Activated CD4-positive, alpha-beta memory T cell treated with anti-CD3 and anti-CD28 coated beads, Interleukin-2, amount 10 ng/mL, durations not matched to agents 7 days and 5 days (primary cell): Measurements from ENCODE around the gene DTNBP1. TPM values are rescaled to one million over a fixed set of nuclear protein-coding genes. Genes with fewer than 3 reads are reported as not detected.

Experiments used
- CTCF ChIA-PET: fragments of 350-600 bp; sonication (Branson Sonifier 250); formaldehyde crosslinking; loops from one replicate; lab custom pipeline; 2021; ENCODE audit warnings: antibody characterized with exemption, inconsistent platforms; lab: Charles Lee
- POLR2A ChIA-PET: fragments of 350-600 bp; sonication (Branson Sonifier 250); formaldehyde crosslinking; loops from one replicate; lab custom pipeline; 2021; ENCODE audit warnings: antibody characterized with exemption; lab: Charles Lee
- DNase-seq: peaks from one replicate; pipeline ENCODE4 v3.0.0-alpha.2; 2020
- H3K27ac Mint-ChIP-seq: one replicate; pipeline ENCODE4 v1.8.0; 2021; ENCODE audit warnings: mild to moderate bottlenecking, mixed read lengths
- H3K27me3 Mint-ChIP-seq: one replicate; pipeline ENCODE4 v1.8.0; 2021; ENCODE audit warnings: mixed read lengths
- H3K36me3 Mint-ChIP-seq: one replicate; pipeline ENCODE4 v1.8.0; 2021; ENCODE audit warnings: low read depth, mixed read lengths
- H3K4me1 Mint-ChIP-seq: one replicate; pipeline ENCODE4 v1.8.0; 2021; ENCODE audit warnings: mixed read lengths
- H3K4me3 Mint-ChIP-seq: one replicate; pipeline ENCODE4 v1.8.0; 2021; ENCODE audit warnings: mild to moderate bottlenecking, mixed read lengths
- H3K9me3 Mint-ChIP-seq: one replicate; pipeline ENCODE4 v1.8.0; 2021; ENCODE audit warnings: mixed read lengths
- total RNA-seq, 2 experiments: library from RNA; stranded (reverse); gene quantifications; one replicate each; pipeline ENCODE4 v1.2.3, GENCODE V29; 2021

Gene DTNBP1
- total RNA-seq, 2 experiments from 2014 or later, result 26.5 to 27.9 TPM

DNA sequence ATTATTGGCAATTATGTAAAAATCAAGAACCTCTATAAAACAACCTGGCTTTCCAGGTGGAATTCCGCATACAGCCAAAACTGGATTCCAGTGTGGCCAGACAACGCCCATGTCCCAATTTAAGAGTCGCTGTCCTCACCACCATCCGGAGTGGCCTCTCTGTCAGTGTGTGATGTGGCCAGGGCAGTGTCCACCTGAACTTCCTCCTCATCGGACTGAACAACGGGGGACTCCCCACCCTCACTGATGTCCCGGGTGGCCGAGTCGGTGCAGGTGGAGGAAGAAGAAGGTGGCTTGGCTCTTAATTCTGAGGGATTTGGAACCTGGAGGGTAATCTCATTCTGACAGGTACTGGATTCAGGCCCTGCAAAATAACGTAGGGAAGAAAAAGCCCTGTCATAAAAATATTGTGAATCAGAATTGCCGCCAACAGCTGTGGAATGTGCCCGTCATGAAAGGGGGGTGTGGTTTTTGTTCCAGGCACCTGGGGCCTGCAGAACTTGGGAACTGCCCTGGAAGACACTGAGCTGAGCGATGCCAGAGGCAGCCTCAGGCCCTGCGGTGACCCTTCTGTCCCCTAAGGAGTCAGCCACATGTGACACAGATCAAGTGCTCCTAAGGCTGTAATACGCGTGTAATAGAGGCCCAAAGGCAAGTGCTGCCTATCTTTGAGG, 139.8 kb downstream of the DTNBP1 start:
- peaks cover 71% of the 10 kb centered on the region for H3K36me3 Mint-ChIP-seq

GRCh38 chr6:15522427-15522826, 140.4 kb downstream of the DTNBP1 start:
- ChIA-PET POLR2A (no interaction called here), CTCF (no interaction called here)
- DNase-seq, result no peak
- H3K27ac Mint-ChIP-seq, result no peak overlapping the region
- no peak overlapping the region for H3K4me3 Mint-ChIP-seq
- peaks cover 70% of the 10 kb centered on the region for H3K36me3 Mint-ChIP-seq
- peaks cover 16% of the 10 kb centered on the region for H3K4me1 Mint-ChIP-seq
- no peaks in the 10 kb centered on the region for H3K27me3 Mint-ChIP-seq
- no peaks in the 10 kb centered on the region for H3K9me3 Mint-ChIP-seq

More for the DNA sequence above, 139.8 kb downstream of the DTNBP1 start:
- Mint-ChIP-seq H3K4me3 (no peak overlapping the region), H3K9me3 (no peaks in the 10 kb centered on the region), H3K27ac (no peak overlapping the region), H3K27me3 (no peaks in the 10 kb centered on the region), H3K4me1 (peaks cover 16% of the 10 kb centered on the region)
- POLR2A ChIA-PET, result no interaction called here
- CTCF ChIA-PET, result no interaction called here
- no peak for DNase-seq

GRCh38 chr6:15522026-15522425, 140.8 kb downstream of the DTNBP1 start:
- Mint-ChIP-seq H3K4me3 (no peak overlapping the region), H3K9me3 (no peaks in the 10 kb centered on the region), H3K36me3 (peaks cover 71% of the 10 kb centered on the region), H3K27me3 (no peaks in the 10 kb centered on the region), H3K27ac (no peak overlapping the region), H3K4me1 (peaks cover 16% of the 10 kb centered on the region)
- no peak for DNase-seq
- CTCF ChIA-PET, result interaction anchor here (1.0 kb wide), 1 partner anchor 103 kb away, joined by 3 read pairs; no protein-coding TSS in a partner anchor
- POLR2A ChIA-PET, result no interaction called here

GRCh38 chr6:15521582-15521981, 141.2 kb downstream of the DTNBP1 start:
- POLR2A ChIA-PET, result no interaction called here

DNA sequence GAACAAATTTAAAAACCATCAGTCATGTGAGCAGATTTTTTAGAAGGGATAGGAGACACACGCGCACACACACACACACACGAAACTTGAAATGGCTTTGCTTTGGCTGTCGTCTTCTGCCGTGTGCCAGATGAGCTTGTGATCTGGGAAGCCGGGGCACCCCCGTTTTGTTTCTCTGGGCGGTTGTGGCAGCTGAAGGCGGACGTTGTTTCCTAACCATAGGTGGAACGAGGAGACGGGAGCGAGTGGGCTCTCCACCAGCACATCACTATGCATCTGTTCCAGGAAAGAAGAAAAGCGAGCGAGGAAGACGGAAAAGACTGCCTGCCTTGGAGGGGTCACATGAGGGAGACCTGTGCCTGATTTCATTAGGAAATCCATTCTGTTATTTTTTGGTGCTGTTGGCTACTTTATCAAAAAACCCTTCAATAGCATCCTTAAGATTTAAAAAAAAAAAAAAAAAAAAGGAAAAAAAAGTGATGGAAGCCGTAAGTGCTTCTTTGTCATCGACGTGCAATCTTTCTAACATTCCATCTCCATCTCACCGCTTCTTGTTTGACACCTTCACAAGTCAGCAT, 142.1 kb downstream of the DTNBP1 start:
- Mint-ChIP-seq H3K4me3 (no peak overlapping the region), H3K27ac (no peak overlapping the region)

More at GRCh38 chr6:15521582-15521981, 141.2 kb downstream of the DTNBP1 start:
- CTCF ChIA-PET, result interaction anchor here (0.6 to 1.0 kb wide), 2 partner anchors 104 to 616 kb away, joined by 3 read pairs; no protein-coding TSS in a partner anchor
- no peak for DNase-seq
- Mint-ChIP-seq H3K9me3 (no peaks in the 10 kb centered on the region), H3K27me3 (no peaks in the 10 kb centered on the region), H3K4me3 (no peak overlapping the region), H3K36me3 (peaks cover 74% of the 10 kb centered on the region), H3K27ac (no peak overlapping the region), H3K4me1 (peaks cover 16% of the 10 kb centered on the region)

DNA sequence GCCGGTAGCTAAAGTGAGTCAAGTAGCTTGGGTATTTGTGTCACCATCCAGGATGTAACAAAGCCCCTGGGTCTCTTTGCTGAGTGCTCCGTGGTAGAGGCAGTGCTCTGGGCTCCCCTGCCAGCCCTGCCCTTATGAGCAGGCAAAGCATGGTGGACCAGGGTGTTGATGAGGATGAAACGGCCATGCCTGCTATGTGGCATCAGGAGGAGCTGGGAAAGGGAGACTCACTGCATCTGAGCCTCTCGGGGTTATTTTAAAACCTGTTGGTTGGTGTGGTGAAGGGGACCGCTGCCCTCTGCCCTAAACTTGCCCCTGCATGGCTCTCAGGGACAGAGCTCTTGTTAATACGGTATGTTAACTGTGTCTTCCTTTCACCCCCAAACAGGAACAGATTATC, 143.1 kb downstream of the DTNBP1 start:
- no peak overlapping the region for H3K27ac Mint-ChIP-seq
- H3K4me3 Mint-ChIP-seq, result no peak overlapping the region
- DNase-seq, result no peak
- H3K27me3 Mint-ChIP-seq, result no peaks in the 10 kb centered on the region
- peaks cover 16% of the 10 kb centered on the region for H3K4me1 Mint-ChIP-seq
- no peaks in the 10 kb centered on the region for H3K9me3 Mint-ChIP-seq
- CTCF ChIA-PET, result no interaction called here
- H3K36me3 Mint-ChIP-seq, result peaks cover 73% of the 10 kb centered on the region
- POLR2A ChIA-PET, result no interaction called here

More for the DNA sequence above, 142.1 kb downstream of the DTNBP1 start:
- Mint-ChIP-seq H3K4me1 (peaks cover 16% of the 10 kb centered on the region), H3K9me3 (no peaks in the 10 kb centered on the region), H3K27me3 (no peaks in the 10 kb centered on the region), H3K36me3 (peaks cover 74% of the 10 kb centered on the region)
- POLR2A ChIA-PET, result no interaction called here
- DNase-seq, result no peak
- CTCF ChIA-PET, result no interaction called here

GRCh38 chr6:15518878-15519277, 143.9 kb downstream of the DTNBP1 start:
- Mint-ChIP-seq H3K27ac (no peak overlapping the region), H3K9me3 (no peaks in the 10 kb centered on the region), H3K4me1 (peaks cover 16% of the 10 kb centered on the region), H3K4me3 (no peak overlapping the region), H3K27me3 (no peaks in the 10 kb centered on the region), H3K36me3 (peaks cover 75% of the 10 kb centered on the region)
- POLR2A ChIA-PET, result no interaction called here
- CTCF ChIA-PET, result no interaction called here
- no peak for DNase-seq

GRCh38 chr6:15518057-15518456, 144.8 kb downstream of the DTNBP1 start:
- H3K27me3 Mint-ChIP-seq, result no peaks in the 10 kb centered on the region
- CTCF ChIA-PET, result no interaction called here
- no peak overlapping the region for H3K27ac Mint-ChIP-seq
- peaks cover 70% of the 10 kb centered on the region for H3K36me3 Mint-ChIP-seq
- peaks cover 14% of the 10 kb centered on the region for H3K4me1 Mint-ChIP-seq
- no peak overlapping the region for H3K4me3 Mint-ChIP-seq
- POLR2A ChIA-PET, result no interaction called here
- H3K9me3 Mint-ChIP-seq, result no peaks in the 10 kb centered on the region
- DNase-seq, result no peak

DNA sequence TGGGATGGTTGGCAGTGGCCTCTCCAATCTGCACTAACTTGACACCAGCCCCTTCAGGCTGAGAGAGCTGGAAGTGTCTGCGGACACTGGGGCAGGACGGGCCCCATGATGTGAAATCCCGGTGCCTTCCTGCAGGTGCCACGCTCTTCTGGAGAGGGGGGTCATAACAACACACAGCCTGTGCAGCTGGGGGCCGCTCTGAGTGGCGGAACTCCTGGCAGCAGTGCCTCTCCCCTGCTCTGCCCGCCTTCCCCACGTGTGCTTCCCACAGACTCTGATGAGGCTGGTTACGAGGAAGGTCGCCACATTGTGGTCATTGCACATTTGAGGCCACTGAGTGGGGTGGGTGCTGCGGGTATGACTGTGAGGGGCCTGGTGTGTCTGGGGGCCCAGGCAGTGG, 145.2 kb downstream of the DTNBP1 start:
- no peak overlapping the region for H3K27ac Mint-ChIP-seq
- CTCF ChIA-PET, result no interaction called here

DNA sequence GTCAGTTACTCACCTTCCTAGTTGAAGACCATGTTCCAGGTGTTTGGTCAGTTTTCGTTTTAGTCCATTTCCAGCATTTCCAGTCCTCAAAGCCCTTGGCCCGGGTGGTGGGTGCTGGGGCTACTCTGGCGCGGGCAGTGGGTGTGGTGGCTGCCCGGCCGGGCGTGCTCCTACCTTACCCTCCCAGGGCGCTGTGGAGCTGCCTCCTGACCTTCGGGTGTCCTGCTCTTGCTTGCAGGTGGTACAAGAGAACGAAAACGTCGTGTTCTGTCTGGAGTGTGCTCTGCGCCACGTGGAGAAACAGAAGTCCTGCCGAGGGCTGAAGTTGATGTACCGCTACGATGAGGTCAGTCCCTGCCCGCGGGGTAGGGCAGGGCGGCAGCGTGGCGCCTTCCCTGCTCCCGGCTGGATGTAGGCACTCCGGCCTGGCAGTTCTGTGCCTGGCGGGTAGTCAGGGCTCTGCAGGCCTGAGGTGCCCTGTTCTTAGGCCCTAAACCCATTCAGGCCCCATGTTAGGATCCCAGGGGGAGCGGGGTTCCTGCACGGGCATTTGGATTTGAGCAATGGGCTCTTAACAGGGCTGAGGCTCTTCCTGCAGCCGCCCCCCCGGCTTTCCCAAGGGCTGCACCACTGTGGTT, 145.8 kb downstream of the DTNBP1 start:
- Mint-ChIP-seq H3K4me3 (no peak overlapping the region), H3K9me3 (no peaks in the 10 kb centered on the region), H3K4me1 (peaks cover 6% of the 10 kb centered on the region), H3K36me3 (peaks cover 68% of the 10 kb centered on the region), H3K27me3 (no peaks in the 10 kb centered on the region), H3K27ac (no peak overlapping the region)
- POLR2A ChIA-PET, result no interaction called here
- CTCF ChIA-PET, result no interaction called here
- no peak for DNase-seq

More for the DNA sequence above, 145.2 kb downstream of the DTNBP1 start:
- peaks cover 11% of the 10 kb centered on the region for H3K4me1 Mint-ChIP-seq
- H3K9me3 Mint-ChIP-seq, result no peaks in the 10 kb centered on the region
- no peak for DNase-seq
- peaks cover 68% of the 10 kb centered on the region for H3K36me3 Mint-ChIP-seq
- POLR2A ChIA-PET, result no interaction called here
- H3K27me3 Mint-ChIP-seq, result no peaks in the 10 kb centered on the region
- no peak overlapping the region for H3K4me3 Mint-ChIP-seq

- peaks cover 67% of the 10 kb centered on the region for H3K36me3 Mint-ChIP-seq
- ChIA-PET POLR2A (no interaction called here), CTCF (no interaction called here)
- H3K4me3 Mint-ChIP-seq, result no peak overlapping the region
- H3K4me1 Mint-ChIP-seq, result peaks cover 2% of the 10 kb centered on the region
- no peak overlapping the region for H3K27ac Mint-ChIP-seq
- DNase-seq, result no peak
- H3K27me3 Mint-ChIP-seq, result no peaks in the 10 kb centered on the region
- no peaks in the 10 kb centered on the region for H3K9me3 Mint-ChIP-seq
Observed at GRCh38 chr6:15516378-15516777, 146.4 kb downstream of the DTNBP1 start.

GRCh38 chr6:15515660-15516375, 147.0 kb downstream of the DTNBP1 start:
- no peak overlapping the region for H3K27ac Mint-ChIP-seq
- H3K9me3 Mint-ChIP-seq, result no peaks in the 10 kb centered on the region
- ChIA-PET CTCF (no interaction called here), POLR2A (no interaction called here)
- no peak for DNase-seq
- H3K27me3 Mint-ChIP-seq, result no peaks in the 10 kb centered on the region
- H3K4me1 Mint-ChIP-seq, result peaks cover 2% of the 10 kb centered on the region
- H3K36me3 Mint-ChIP-seq, result peaks cover 62% of the 10 kb centered on the region
- H3K4me3 Mint-ChIP-seq, result no peak overlapping the region

- Mint-ChIP-seq H3K4me1 (no peaks in the 10 kb centered on the region), H3K36me3 (peaks cover 60% of the 10 kb centered on the region), H3K9me3 (no peaks in the 10 kb centered on the region), H3K27ac (no peak overlapping the region), H3K4me3 (no peak overlapping the region), H3K27me3 (no peaks in the 10 kb centered on the region)
- CTCF ChIA-PET, result no interaction called here
- DNase-seq, result no peak
- POLR2A ChIA-PET, result interaction anchor here (0.6 kb wide), 1 partner anchor 263 kb away, joined by 3 read pairs; no protein-coding TSS in a partner anchor
Observed at GRCh38 chr6:15515226-15515625, 147.6 kb downstream of the DTNBP1 start.
